Progenitor cell of endocrine pancreas (in vitro differentiated cells): Measurements from ENCODE around the gene PAK3. TPM values are rescaled to one million over a fixed set of nuclear protein-coding genes. Genes with fewer than 3 reads are reported as not detected.

Source experiments
- DNase-seq: peaks from one replicate; pipeline ENCODE4 v3.0.0; 2021; ENCODE audit warnings: low spot score; ENCODE audit not compliant: unreplicated experiment
- H3K27ac Mint-ChIP-seq: 2 replicates; pipeline ENCODE4 v1.8.0; 2021; ENCODE audit warnings: mild to moderate bottlenecking, moderate library complexity, mixed read lengths
- H3K27me3 Mint-ChIP-seq: 2 replicates; pipeline ENCODE4 v1.8.0; 2021; ENCODE audit warnings: mixed read lengths
- H3K36me3 Mint-ChIP-seq: 2 replicates; pipeline ENCODE4 v1.8.0; 2022; ENCODE audit warnings: mixed read lengths; ENCODE audit not compliant: insufficient read depth
- H3K4me1 Mint-ChIP-seq: 2 replicates; pipeline ENCODE4 v1.8.0; 2021; ENCODE audit warnings: low read depth, mixed read lengths
- H3K4me3 Mint-ChIP-seq: 2 replicates; pipeline ENCODE4 v1.8.0; 2021; ENCODE audit warnings: low read depth, mild to moderate bottlenecking, moderate library complexity, mixed read lengths
- H3K9me3 Mint-ChIP-seq: 2 replicates; pipeline ENCODE4 v1.8.0; 2021; ENCODE audit warnings: low read depth, mixed read lengths
- total RNA-seq: library from RNA; stranded (reverse); gene quantifications from 2 replicates; pipeline ENCODE4 v1.2.1, GENCODE V29; 2021
- TF ChIP-seq, protein P1 (sequence below): fragments of 200-600 bp; sonication (generic); IDR thresholded peaks from one replicate; pipeline ENCODE4 v1.5.0; 2021; ENCODE audit warnings: antibody characterized with exemption, mild to moderate bottlenecking; ENCODE audit not compliant: unreplicated experiment

Gene PAK3
- total RNA-seq, 1 donor from 2014 or later, result 18.4 TPM

DNA sequence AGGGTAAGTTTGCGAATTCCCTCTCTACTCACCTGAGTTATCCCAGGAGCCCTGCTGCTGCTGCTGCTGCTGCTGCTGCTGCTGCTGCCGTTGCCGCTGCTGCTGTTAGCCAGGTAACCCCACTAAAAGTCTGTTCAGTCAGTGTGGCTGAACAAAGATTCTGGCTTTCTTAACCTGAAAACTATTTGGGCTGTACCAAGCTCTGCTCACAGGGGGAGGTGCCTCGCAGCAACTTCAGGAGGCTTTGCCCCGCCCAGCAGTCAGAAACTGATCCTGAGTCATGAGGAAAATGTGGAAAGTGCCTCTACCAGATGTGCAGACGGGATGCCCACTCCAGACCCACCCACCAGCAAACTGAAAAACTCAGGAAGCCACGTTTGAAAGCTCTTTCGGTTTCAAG lies 174.3 kb downstream of the PAK3 start, which contains the start of gene CAPN6:
Gene CAPN6, minus strand, starts transcription at position 145 of the 400 bp plus-strand sequence. CDS start 6,547 bp downstream, outside the sequence.
- H3K4me1 Mint-ChIP-seq, result peaks cover 31% of the 10 kb centered on the region
- TF ChIP-seq, protein P1, sequence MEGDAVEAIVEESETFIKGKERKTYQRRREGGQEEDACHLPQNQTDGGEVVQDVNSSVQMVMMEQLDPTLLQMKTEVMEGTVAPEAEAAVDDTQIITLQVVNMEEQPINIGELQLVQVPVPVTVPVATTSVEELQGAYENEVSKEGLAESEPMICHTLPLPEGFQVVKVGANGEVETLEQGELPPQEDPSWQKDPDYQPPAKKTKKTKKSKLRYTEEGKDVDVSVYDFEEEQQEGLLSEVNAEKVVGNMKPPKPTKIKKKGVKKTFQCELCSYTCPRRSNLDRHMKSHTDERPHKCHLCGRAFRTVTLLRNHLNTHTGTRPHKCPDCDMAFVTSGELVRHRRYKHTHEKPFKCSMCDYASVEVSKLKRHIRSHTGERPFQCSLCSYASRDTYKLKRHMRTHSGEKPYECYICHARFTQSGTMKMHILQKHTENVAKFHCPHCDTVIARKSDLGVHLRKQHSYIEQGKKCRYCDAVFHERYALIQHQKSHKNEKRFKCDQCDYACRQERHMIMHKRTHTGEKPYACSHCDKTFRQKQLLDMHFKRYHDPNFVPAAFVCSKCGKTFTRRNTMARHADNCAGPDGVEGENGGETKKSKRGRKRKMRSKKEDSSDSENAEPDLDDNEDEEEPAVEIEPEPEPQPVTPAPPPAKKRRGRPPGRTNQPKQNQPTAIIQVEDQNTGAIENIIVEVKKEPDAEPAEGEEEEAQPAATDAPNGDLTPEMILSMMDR, result no peak
- no peaks in the 10 kb centered on the region for H3K9me3 Mint-ChIP-seq
- H3K27me3 Mint-ChIP-seq, result no peaks in the 10 kb centered on the region
- H3K36me3 Mint-ChIP-seq, result no peaks in the 10 kb centered on the region
- H3K4me3 Mint-ChIP-seq, result peak within 1 kb of the TSS; percentile 83
- DNase-seq, result peak; percentile 39
- peak within 1 kb of the TSS; percentile 86 for H3K27ac Mint-ChIP-seq

Other genes with a start within 250 kb of the PAK3 start
- 96.5 and 104 TPM in 2 replicates for gene CAPN6, start 174.3 kb downstream of the PAK3 start, total RNA-seq